Nephron (organoid): ENCODE measurements around the gene NKD2.

Experiments
- H3K27ac Mint-ChIP-seq, 3 experiments: 2 replicates each; pipeline ENCODE4 v1.8.0; 2020; ENCODE audit warnings: mixed read lengths in 3 of 3, mild to moderate bottlenecking in 2 of 3, moderate library complexity in 1 of 3
- H3K27me3 Mint-ChIP-seq: 2 replicates; pipeline ENCODE4 v1.8.0; 2021; ENCODE audit warnings: low read depth, mild to moderate bottlenecking, moderate library complexity, mixed read lengths
- H3K36me3 Mint-ChIP-seq: 2 replicates; pipeline ENCODE4 v1.8.0; 2020; ENCODE audit warnings: low read depth, mixed read lengths
- H3K4me1 Mint-ChIP-seq: 2 replicates; pipeline ENCODE4 v1.8.0; 2020; ENCODE audit warnings: mixed read lengths
- H3K4me3 Mint-ChIP-seq, 3 experiments: 2 replicates each; pipeline ENCODE4 v1.8.0; 2020; ENCODE audit warnings: mild to moderate bottlenecking in 3 of 3, mixed read lengths in 3 of 3, moderate library complexity in 2 of 3
- H3K9me3 Mint-ChIP-seq: 2 replicates; pipeline ENCODE4 v1.8.0; 2020; ENCODE audit warnings: mixed read lengths
- CTCF ChIP-seq, 3 experiments: fragments of 200-600 bp; sonication (generic); IDR thresholded peaks; one replicate each; pipeline ENCODE4 v1.5.0; 2021; ENCODE audit warnings: antibody characterized with exemption in 3 of 3; ENCODE audit not compliant: unreplicated experiment in 3 of 3

The NKD2 gene

GRCh38 chr5:984774-985173 lies 23.8 kb upstream of the NKD2 start:
- H3K27ac Mint-ChIP-seq, result no peak overlapping the region
- no peaks in the 10 kb centered on the region for H3K27me3 Mint-ChIP-seq
- H3K9me3 Mint-ChIP-seq, result peaks cover 34% of the 10 kb centered on the region
- no peak for TF ChIP-seq CTCF (IDR thresholded peaks at IDR 0.05; ENCODE audit: unreplicated experiment in 3 of 3)
- peaks cover 26% of the 10 kb centered on the region for H3K4me1 Mint-ChIP-seq
- H3K4me3 Mint-ChIP-seq, result no peak overlapping the region
- peaks cover 22% of the 10 kb centered on the region for H3K36me3 Mint-ChIP-seq

- peaks cover 11% of the 10 kb centered on the region for H3K27me3 Mint-ChIP-seq
- peaks cover 24% of the 10 kb centered on the region for H3K36me3 Mint-ChIP-seq
- peaks cover 36% of the 10 kb centered on the region for H3K9me3 Mint-ChIP-seq
- H3K27ac Mint-ChIP-seq, result no peak overlapping the region
- TF ChIP-seq CTCF (IDR thresholded peaks at IDR 0.05; ENCODE audit: unreplicated experiment in 3 of 3), result no peak
- H3K4me1 Mint-ChIP-seq, result peaks cover 26% of the 10 kb centered on the region
- H3K4me3 Mint-ChIP-seq, result no peak overlapping the region
Measured at GRCh38 chr5:987761-988160, 20.8 kb upstream of the NKD2 start.

- TF ChIP-seq CTCF (IDR thresholded peaks at IDR 0.05; ENCODE audit: unreplicated experiment in 3 of 3), result no peak
- Mint-ChIP-seq H3K9me3 (peaks cover 36% of the 10 kb centered on the region), H3K27me3 (peaks cover 11% of the 10 kb centered on the region), H3K4me3 (no peak overlapping the region), H3K4me1 (peaks cover 28% of the 10 kb centered on the region), H3K36me3 (peaks cover 24% of the 10 kb centered on the region), H3K27ac (no peak overlapping the region)
Measured at GRCh38 chr5:988322-988721, 20.3 kb upstream of the NKD2 start.

- H3K27ac Mint-ChIP-seq, result peak overlapping the region; percentile 82 to 84 (median 84)
- H3K4me1 Mint-ChIP-seq, result peaks cover 32% of the 10 kb centered on the region
- peaks cover 11% of the 10 kb centered on the region for H3K27me3 Mint-ChIP-seq
- peaks cover 15% of the 10 kb centered on the region for H3K36me3 Mint-ChIP-seq
- H3K4me3 Mint-ChIP-seq, result no peak overlapping the region
- H3K9me3 Mint-ChIP-seq, result peaks cover 24% of the 10 kb centered on the region
- TF ChIP-seq CTCF (IDR thresholded peaks at IDR 0.05; ENCODE audit: unreplicated experiment in 3 of 3), result peak in 1 of 3 experiments; percentile 15
Measured at GRCh38 chr5:989961-990530, 18.6 kb upstream of the NKD2 start.

- Mint-ChIP-seq H3K27me3 (peaks cover 16% of the 10 kb centered on the region), H3K4me1 (peaks cover 40% of the 10 kb centered on the region), H3K27ac (peak overlapping the region in 1 of 3 experiments; percentile 72), H3K4me3 (no peak overlapping the region), H3K9me3 (peaks cover 16% of the 10 kb centered on the region), H3K36me3 (peaks cover 6% of the 10 kb centered on the region)
- TF ChIP-seq CTCF (IDR thresholded peaks at IDR 0.05; ENCODE audit: unreplicated experiment in 3 of 3), result no peak
Measured at GRCh38 chr5:991472-992267, 16.9 kb upstream of the NKD2 start.

GRCh38 chr5:994272-994607 lies 14.4 kb upstream of the NKD2 start:
- peak overlapping the region in 2 of 3 experiments; percentile 80 to 84 for H3K27ac Mint-ChIP-seq
- peaks cover 3% of the 10 kb centered on the region for H3K36me3 Mint-ChIP-seq
- no peak for TF ChIP-seq CTCF (IDR thresholded peaks at IDR 0.05; ENCODE audit: unreplicated experiment in 3 of 3)
- H3K9me3 Mint-ChIP-seq, result peaks cover 3% of the 10 kb centered on the region
- H3K27me3 Mint-ChIP-seq, result peaks cover 16% of the 10 kb centered on the region
- no peak overlapping the region for H3K4me3 Mint-ChIP-seq
- H3K4me1 Mint-ChIP-seq, result peaks cover 58% of the 10 kb centered on the region
